Frontal cortex (tissue), 4 donors: ENCODE measurements around the gene KIF5A. TPM values are rescaled to one million over a fixed set of nuclear protein-coding genes. Genes with fewer than 3 reads are reported as not detected.
"Not testable (repeated sequence)": the region's sequence is repeated elsewhere in the genome, so short reads cannot be mapped to it uniquely, and the experiment has no call there.

Experiments used
- DNase-seq, 2 donors: peaks; one replicate each; pipeline ENCODE4 v3.0.0; 2012; ENCODE audit warnings: low spot score in 2 of 2
- FAIRE-seq: peaks from 2 replicates; lab custom pipeline; 2012; peaks lifted over from hg19 to GRCh38; lab: Jason Lieb, UNC
- total RNA-seq: library from RNA; depleted of rRNA; stranded (reverse); fragments of >200 nt; gene quantifications from one replicate; pipeline ENCODE4 v1.2.3, GENCODE V29; 2014
- donor health status: control.
- donor health status: control.
- donor health status: control.

KIF5A gene
- total RNA-seq, 1 donor from 2014 or later, result 42.8 TPM

DNA sequence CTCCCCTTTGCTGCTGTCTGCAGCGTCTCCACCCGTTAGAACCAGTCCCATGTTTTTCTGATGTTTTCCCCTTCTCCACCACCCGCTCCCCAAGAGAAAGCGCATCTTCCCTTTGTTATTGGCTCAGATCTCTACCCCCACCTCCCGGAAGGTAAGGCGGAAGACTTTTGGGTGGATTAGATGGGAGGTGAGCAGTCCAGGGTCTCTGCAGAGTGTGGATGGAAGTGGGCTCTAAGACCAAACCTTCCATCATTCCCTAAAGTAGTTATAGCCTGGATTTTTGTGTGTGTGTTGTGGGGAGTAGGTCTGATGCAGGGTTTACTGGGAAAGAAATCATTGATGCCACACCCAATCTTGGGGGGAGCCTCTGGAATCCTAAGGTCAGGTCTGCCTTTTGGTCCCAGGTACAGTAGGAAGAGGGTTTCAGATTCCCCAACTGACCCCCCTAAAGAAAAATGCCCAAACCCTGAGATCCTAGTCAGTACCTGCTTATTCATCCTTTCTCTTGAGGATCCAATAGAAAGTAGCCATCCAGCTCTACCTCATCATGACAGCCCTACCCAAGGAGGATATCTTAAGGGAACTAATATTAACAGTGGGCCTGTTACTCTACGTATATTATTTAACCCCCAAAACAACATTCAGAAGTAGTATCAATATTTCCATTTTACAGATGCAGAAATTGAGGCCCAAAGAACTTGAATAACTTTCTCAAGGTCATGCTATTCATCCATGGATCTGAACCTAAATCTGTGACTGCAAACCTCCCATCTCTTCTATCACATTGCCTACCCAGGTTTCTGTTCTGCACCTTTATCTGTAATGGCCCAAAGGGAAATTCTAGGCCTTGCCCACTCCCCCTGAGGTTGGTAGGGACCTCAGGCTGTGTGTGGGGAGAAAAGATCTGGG lies 1.1 kb downstream of the KIF5A start:
- DNase-seq (no peak), FAIRE-seq (no peak)

DNA sequence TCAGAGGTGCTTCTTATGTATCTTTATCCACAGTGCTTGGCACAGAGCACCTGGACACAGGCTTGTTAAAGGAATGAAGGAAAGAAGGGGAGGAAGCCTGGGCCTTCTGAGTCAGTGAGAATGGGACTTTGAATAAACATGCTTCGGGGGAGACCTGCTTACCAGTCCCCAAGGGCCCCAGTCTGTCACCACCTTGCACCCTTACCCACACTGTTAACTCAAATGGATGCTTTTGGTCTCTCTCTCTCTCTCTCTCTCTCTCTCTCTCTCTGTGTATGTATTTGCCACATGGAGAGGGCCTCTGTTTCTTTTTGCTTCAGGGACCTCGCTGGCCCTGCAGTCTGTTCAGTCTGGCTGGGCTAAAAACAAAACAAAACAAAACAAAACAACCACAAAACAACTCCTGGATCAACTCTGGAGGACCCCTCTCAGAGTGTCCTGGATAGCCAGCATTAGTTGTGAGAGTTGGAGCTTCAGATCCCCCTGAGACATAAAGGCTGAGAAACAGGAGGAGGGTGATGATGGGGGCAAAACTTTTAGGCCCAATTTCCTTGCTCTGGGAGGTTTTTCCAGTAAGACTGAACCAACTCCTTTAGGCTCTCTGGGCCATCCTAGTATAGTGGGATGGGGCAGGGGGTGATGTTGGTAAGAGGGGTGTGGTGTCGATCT lies 1.9 kb downstream of the KIF5A start:
- FAIRE-seq (no peak), DNase-seq (no peak)

DNA sequence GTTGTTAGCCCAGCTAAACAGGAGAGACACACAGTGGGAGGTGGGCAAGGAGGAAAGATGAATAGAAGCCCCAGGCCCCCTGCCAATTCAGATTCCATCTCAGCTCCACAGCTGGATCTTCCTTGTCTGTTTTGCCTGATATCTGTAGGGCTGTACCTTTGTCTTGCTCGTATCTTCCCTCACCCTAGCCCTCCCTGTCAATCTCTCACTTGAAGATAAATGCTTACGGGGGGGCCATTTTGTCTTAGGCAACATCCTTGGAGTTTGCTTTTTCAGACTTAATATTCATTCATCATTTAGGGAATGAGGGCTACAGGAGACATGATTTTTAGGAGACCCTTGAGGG lies 2.4 kb downstream of the KIF5A start:
- DNase-seq (no peak), FAIRE-seq (no peak)

DNA sequence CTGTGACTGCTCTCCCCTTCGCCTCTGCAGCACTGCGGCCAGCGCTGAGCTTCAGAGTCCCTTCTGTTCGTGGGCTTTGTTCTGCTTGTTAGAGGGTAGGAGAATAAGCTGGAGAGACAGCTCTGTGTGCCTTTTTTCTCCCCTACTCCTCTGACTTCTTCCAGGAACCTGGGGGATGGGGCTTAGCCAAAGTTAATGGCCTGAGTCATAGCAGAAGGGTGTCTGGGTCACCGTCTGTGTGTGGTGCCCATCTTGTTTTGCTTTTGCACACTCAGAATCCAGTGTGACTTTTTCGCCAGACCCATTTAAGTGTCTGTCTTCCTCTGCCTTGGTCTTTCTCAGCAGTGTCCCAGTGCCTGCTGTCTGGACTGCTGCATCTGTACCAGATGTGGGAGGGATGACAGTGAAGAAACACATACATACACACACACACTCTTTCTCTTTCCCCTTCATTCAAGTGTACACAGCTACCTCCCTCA lies 3.0 kb downstream of the KIF5A start:
- FAIRE-seq (no peak), DNase-seq (no peak)

- no peak for FAIRE-seq
Measured at GRCh38 chr12:57553343-57554202, 3.7 kb downstream of the KIF5A start.

GRCh38 chr12:57554453-57554852 lies 4.6 kb downstream of the KIF5A start:
- FAIRE-seq, result no peak
- DNase-seq, result no peak

More at GRCh38 chr12:57553343-57554202, 3.7 kb downstream of the KIF5A start:
- no peak for DNase-seq

DNA sequence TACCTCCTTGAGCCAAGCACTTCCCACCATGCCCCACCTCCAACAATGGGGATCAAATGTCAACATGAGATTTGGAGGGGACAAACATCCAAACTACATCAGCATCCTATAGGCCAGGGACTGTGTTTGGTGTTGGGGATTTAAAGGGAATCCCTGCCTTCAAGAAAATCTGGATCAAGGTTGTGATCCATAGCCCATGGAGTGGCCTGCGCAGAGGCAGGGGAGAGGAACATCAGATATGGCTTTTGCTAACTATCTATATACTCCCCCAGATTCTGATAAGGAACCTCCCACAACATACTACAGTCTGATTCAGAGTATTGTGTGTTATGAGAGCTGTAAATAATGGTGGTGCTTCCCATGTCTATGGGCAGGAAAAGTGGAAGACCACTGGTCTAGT lies 5.1 kb downstream of the KIF5A start:
- FAIRE-seq, result no peak
- DNase-seq, result no peak

DNA sequence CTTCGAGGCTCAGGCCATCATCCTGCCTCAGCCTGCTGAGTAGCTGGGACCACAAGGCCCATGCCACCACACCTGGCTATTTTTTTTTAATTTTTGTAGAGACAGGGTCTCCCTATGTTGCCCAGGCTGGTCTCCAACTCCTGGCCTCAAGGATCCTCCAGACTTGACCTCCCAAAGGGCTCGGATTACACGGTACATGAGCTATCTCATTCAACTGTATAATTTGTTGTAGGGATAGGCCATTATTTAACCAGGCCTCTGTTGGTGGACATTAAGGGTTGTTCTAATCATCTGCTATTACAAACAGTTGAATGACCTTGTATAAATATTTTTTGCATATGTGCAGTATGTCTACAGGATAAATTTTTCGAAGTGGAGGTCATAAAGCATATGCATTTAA lies 9.0 kb downstream of the KIF5A start:
- DNase-seq (no peak), FAIRE-seq (no peak)

DNA sequence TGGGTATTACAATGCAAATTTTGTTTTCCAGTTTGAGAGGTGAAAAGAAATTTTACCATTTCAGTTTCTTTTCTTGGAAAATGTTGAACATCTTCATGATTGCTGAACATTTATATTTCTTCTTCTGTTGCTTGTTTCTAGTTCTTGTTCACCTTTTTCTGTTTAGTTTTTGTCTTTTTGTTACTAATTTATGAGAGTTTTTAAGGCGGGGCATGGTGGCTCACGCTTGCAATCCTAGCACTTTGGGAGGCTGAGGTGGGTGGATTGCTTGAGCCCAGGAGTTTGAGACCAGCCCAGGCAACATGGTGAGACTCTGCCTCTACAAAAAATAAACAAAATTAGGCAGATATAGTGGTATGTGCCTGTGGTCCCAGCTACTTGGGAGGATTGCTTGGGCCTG lies 10.7 kb downstream of the KIF5A start:
- FAIRE-seq, result no peak

GRCh38 chr12:57561117-57561516 lies 11.3 kb downstream of the KIF5A start:
- not testable (repeated sequence) for DNase-seq, FAIRE-seq

More for the DNA sequence above, 10.7 kb downstream of the KIF5A start:
- no peak for DNase-seq

DNA sequence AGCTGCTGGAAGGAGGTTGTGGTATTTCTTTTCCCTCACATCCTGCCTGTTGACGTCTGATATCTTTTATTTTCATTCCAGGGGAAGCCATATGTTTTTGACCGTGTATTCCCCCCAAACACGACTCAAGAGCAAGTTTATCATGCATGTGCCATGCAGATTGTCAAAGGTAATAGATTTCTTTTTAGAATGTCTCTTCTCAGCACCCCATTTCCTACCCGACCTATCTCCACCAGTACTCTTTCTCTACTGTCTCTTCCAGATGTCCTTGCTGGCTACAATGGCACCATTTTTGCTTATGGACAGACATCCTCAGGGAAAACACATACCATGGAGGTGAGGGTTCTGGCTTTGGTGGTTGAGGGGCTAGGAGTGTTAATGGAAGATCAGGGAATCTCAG lies 13.5 kb downstream of the KIF5A start:
- FAIRE-seq, result no peak
- DNase-seq, result no peak

GRCh38 chr12:57564178-57564740 lies 14.4 kb downstream of the KIF5A start:
- no peak for FAIRE-seq
- no peak for DNase-seq

DNA sequence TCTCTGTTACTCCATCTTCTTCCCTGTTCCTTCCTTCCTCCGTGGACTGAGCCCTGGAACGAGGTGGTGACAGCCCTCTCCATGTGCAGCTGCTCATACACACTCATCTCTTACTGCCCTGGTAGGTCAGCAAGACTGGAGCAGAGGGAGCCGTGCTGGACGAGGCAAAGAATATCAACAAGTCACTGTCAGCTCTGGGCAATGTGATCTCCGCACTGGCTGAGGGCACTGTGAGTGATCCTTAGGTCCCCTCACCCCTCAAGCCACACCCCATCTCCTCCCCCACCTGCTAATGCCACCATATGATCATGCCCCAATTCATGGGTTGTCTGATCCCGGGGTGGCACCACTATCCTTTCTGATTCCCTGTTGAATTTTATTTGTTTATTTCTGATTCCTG lies 19.0 kb downstream of the KIF5A start:
- DNase-seq (no peak), FAIRE-seq (no peak)

DNA sequence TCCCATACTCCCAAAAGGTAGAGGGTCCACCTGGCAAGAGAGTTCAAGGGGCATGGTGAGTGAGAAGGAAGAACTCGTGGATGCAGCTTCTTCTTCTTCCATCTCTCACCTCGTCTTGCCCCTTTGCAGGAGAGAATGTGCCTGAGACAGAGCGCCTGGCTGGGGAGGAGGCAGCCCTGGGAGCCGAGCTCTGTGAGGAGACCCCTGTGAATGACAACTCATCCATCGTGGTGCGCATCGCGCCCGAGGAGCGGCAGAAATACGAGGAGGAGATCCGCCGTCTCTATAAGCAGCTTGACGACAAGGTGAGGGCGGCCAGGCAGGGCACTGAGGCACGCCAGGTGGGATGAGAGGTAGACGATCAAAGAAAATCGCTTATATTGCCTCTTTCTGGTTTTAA lies 20.0 kb downstream of the KIF5A start:
- no peak for DNase-seq
- FAIRE-seq, result no peak

DNA sequence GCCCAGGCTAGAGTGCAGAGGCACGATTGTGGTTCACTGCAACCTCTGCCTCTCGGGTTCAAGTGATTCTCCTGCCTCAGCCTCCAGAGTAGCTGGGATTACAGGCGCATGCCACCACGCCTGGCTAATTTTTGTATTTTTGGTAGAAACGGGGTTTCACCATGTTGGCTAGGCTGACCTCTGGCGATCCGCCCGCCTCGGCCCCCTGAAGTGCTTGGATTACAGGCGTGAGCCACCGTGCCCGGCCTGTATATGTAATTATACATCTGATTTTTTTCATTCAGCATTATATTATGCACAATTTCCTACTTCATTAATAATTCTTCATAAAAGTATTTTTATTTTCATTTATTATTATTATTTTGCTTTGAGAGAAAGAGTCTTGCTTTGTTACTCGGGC lies 20.6 kb downstream of the KIF5A start:
- DNase-seq, result not testable (repeated sequence)

GRCh38 chr12:57571926-57572762 lies 22.3 kb downstream of the KIF5A start:
- FAIRE-seq (no peak), DNase-seq (no peak)

More for the DNA sequence above, 20.6 kb downstream of the KIF5A start:
- not testable (repeated sequence) for FAIRE-seq

- FAIRE-seq (no peak), DNase-seq (no peak)
Measured at GRCh38 chr12:57574795-57575194, 25.0 kb downstream of the KIF5A start.

- FAIRE-seq (no peak), DNase-seq (no peak)
Measured at GRCh38 chr12:57575771-57576612, 26.1 kb downstream of the KIF5A start.
